DMS 273 treated with DMSO at 0.1 percent for 48 hours (cell line): Measurements from ENCODE around the gene HLA-DQB1.
"Not testable (repeated sequence)": the region's sequence is repeated elsewhere in the genome, so short reads cannot be mapped to it uniquely, and the experiment has no call there.

Experiments
- DNase-seq: peaks from one replicate; lab custom pipeline; 2025; lab: John Stamatoyannopoulos, UW

HLA-DQB1 gene

GRCh38 chr6:32662099-32662498 is 4.4 kb downstream of the HLA-DQB1 start:
- DNase-seq: no peak

GRCh38 chr6:32659856-32660595 is 6.4 kb downstream of the HLA-DQB1 start:
- no peak for DNase-seq

- no peak for DNase-seq
These were observed 8.1 kb downstream of the HLA-DQB1 start for GRCh38 chr6:32658268-32658897.

- not testable (repeated sequence) for DNase-seq
These were observed 8.6 kb downstream of the HLA-DQB1 start for GRCh38 chr6:32657819-32658218.

GRCh38 chr6:32657329-32657728 is 9.1 kb downstream of the HLA-DQB1 start:
- DNase-seq: not testable (repeated sequence)

GRCh38 chr6:32655203-32655710 is 11.2 kb downstream of the HLA-DQB1 start:
- DNase-seq: no peak

GRCh38 chr6:32645047-32645703 is 21.3 kb downstream of the HLA-DQB1 start:
- no peak for DNase-seq

- DNase-seq: no peak
These were observed 22.6 kb downstream of the HLA-DQB1 start for GRCh38 chr6:32643904-32644303.

- DNase-seq: no peak
These were observed 23.7 kb downstream of the HLA-DQB1 start for GRCh38 chr6:32642720-32643106.

- DNase-seq: not testable (repeated sequence)
These were observed 24.4 kb downstream of the HLA-DQB1 start for GRCh38 chr6:32641785-32642719.

GRCh38 chr6:32641122-32641521 is 25.3 kb downstream of the HLA-DQB1 start:
- DNase-seq: no peak

GRCh38 chr6:32639440-32640394 is 26.7 kb downstream of the HLA-DQB1 start:
- DNase-seq: no peak

GRCh38 chr6:32638532-32639219 is 27.8 kb downstream of the HLA-DQB1 start:
- no peak for DNase-seq

GRCh38 chr6:32637883-32638282 is 28.6 kb downstream of the HLA-DQB1 start:
- no peak for DNase-seq

- no peak for DNase-seq
These were observed 29.1 kb downstream of the HLA-DQB1 start, which contains the start of gene HLA-DQA1 for GRCh38 chr6:32637219-32637880. TSS of gene HLA-DQA1 (plus strand) at chr6:32637406. CDS start at chr6:32637459, 53 bp downstream.

- no peak for DNase-seq
These were observed 30.8 kb downstream of the HLA-DQB1 start for GRCh38 chr6:32635526-32636123.

- DNase-seq: not testable (repeated sequence)
These were observed 36.7 kb downstream of the HLA-DQB1 start for GRCh38 chr6:32629793-32630192.

GRCh38 chr6:32627831-32628230 is 38.6 kb downstream of the HLA-DQB1 start:
- no peak for DNase-seq

- no peak for DNase-seq
These were observed 39.2 kb downstream of the HLA-DQB1 start for GRCh38 chr6:32627249-32627648.
